ENCODE data around the gene CACHD1.

The CACHD1 gene

DNA sequence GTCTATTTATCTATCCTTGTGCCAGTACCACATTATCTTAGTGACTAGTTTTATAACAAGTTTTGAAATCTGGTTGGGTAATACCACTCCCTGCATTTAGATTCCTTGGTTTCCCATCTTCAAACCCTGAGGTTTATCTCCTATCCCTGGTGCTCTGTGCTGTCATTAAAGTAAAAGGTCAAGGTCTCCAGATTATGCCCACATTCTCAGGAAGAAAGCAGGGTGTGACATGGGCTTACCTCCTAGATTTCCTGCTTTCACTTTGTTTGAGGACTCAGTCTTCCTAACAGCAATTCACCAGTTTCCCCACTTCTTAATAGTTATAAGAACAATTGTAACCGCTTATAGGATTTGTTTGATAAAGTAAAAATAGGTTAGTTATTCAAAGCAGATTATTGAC lies 86.0 kb downstream of the CACHD1 start:
- no peak for DNase-seq

DNA sequence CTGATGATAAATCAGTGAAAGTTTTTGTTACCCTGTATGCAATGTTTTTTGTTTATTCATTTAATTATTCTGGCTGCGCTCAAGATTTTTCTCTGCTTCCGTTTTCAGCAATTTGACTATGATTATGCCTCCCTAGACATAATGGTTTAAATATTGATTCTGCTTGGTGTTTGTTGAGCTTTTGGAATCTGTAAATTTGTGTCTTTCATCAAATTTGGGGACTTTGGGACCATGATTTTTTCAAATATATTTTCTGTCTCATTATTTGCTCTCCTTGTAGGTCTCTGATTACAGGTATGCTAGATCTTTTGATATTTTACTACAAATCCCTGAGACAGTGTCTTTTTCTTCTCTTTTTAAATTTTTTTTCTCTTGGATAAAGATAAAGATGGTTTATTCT lies 92.1 kb downstream of the CACHD1 start:
- no peak for DNase-seq

DNA sequence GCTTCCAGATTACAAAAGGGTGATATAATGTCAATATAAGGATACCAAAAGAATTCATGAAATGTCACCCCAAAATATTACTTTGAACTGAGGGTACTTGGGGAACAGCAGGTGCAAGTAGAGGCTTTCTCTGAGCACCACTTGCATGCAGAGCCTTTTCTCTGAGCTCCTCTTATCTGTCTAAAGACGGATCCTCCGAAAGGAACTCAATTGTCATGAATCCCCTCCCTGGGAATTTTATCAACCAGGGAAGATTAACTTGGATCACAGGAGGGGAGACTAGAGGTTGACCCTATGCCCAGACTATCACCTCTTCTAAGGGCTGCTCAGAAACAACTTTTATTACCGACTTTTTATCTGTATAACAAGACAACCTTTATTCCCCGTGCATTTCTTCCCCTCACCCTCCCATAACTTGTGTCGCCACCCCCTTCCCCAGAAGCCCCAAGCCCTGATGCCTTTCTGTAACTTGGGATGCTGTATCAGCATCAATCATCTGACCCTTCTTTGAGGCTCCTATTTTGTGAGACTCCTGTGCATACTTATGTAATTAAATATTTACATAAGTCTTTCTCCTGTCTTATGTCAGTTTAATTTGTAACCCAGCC lies 94.1 kb downstream of the CACHD1 start:
- DNase-seq = no peak

DNA sequence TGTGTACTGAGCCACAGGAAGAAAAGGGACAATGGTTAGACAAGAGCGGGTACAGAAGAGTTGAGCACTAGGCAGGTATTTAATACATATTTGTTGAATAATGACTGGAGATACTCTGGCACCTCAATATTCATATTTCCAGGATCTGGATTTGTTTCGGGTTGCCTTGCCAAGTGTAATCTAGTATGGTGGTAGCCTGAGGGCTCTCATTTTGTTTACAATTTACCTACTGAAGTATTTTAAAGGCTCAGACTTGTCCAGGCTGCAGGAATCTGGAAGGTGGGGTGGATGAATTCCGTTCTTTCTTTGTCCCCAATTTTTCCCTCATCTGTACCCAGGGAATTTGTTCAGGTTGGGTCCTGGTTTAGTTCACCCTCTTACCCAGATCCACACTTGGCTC lies 95.0 kb downstream of the CACHD1 start:
- DNase-seq = no peak

DNA sequence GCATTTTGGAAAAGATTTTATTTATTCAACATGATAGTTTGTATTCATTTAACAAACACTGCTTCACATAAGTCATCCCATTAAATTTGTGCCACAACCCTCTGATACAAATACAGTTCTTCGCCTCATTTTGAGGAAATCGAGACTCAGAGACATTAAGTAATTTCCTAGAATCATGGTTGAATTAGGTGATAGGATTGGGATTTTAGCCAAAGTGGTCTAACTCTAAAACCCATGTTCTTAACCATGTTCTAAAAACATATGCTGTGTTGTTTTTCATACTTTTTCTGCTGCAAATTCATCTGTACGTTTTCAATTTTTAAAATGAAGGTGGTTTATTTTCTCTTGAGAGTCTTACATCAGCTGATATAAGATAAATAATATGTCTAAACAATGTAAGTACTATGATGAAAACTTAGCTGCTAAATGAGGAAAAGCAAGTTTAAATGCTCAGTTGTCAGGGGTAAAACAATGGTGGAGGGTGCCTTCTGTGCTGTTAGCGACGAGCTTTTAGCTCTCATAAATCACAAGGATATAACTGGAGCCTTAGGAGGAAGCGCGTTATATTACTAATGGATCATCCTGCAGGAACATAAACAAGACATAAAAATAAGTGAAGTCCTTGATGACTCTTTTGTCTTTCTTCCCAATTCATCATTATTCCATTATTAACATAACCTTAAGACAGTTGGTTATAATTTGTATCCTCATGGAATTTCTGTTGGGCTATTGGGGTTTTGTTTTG lies 97.7 kb downstream of the CACHD1 start:
- no peak for DNase-seq

DNA sequence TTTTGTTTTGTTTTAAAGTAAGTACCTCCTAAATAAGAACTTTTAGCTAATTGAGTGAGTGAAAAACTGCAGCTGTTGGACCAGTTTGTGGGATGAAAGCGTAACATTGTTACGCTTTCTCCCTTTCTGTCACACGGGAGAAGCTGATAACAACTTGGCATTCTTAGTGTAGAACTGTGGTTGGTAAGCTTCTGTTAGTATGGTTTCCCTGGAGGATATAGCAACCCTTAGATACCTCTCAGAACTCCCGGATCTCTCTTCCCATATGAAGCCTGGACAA lies 98.2 kb downstream of the CACHD1 start:
- no peak for DNase-seq

DNA sequence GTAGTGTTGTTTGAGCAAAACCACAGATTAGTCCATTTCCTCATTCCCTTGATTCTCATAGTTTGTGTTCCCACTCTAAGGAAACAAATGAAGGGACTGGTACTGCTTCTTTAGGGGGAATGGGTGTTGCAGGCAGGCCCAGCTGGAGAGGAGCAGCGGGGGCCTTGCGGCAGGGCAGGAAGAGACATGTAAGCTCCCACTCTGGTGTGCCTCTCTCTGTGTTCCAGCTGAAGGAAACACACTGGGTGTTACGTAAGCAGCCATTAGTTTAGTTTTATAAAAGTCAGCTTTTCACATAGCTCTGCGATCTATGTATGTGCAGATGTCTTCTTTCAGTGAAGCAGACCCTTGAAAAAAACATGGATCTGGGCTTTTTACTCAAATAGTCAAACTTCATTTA lies 99.5 kb downstream of the CACHD1 start:
- no peak for DNase-seq

DNA sequence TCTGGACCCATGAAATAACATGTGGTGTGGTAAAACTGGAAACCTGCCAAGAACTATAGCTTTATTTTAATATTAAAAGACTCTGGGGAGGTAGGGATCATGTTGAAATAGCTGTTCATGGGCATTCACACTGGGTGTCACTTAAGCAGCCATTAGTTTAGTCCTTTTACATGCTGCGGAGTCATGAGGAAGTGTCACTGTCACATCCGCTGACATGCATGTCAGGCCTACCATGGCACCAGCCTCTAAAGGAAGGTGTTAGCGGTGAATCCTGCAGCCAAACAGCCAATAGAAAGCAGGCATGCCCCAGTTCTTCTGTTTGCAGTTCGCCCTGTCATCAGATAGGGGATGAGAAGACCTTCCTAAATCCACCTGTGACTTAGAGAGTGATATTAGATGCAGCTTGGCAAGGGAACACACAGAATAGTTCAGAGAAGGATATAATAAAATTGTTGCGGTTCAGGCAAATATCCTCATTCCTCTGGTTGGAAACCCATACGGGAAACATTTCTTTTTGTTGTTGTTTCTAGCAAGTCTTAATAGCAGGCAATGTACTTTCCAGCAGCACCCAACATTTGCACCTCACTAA lies 100.4 kb downstream of the CACHD1 start:
- no peak for DNase-seq

DNA sequence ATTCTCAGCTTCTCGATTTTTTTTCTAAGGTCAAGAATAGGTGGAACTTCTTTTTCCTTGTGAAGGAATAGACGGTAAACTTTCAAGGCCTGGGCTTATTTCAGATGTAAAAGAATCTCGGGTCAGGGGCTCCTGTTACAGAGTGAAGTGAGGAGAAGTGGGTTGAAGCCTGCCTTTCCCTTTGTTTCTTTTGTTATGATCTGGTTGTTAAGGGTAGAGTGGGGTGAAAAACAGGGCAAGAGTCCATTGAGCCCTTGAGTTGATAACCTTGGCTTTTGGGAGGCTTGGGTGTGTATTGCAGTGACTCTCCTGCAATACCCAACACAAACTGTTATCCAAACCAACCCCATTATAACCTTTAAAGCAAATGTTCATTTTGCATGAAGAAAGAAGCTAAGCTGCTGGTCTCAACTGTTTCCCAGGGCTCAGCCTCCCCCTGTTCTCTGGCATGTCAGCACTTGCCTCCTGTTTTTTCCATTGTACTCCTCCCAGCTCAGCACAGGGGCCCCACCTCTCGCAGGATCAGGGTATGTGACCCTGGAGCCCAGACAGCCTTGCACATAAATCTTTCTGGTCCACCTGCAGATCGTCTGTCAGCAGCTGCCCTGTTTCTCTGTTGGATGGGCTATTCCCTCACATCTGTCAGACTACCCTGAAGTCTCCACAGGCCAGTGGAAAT lies 102.4 kb downstream of the CACHD1 start:
- no peak for DNase-seq

DNA sequence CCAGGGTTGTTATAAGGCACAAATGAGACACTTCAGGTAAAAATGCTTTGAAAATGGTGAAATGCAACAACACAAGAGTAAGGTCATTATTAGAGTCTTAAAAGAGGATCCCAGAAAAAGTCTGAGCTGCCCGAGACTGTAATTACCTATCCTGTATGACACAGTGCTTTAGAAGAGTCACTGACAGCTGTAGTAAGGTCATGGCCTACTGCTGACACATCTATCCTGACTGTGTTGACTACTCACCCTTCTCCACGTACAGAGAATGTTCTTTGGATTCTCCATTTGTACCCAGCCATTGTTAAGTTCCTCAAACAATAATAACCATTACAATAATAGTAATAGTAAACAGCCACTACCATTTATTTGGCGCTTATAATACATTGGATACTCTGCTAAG lies 104.4 kb downstream of the CACHD1 start:
- no peak for DNase-seq

DNA sequence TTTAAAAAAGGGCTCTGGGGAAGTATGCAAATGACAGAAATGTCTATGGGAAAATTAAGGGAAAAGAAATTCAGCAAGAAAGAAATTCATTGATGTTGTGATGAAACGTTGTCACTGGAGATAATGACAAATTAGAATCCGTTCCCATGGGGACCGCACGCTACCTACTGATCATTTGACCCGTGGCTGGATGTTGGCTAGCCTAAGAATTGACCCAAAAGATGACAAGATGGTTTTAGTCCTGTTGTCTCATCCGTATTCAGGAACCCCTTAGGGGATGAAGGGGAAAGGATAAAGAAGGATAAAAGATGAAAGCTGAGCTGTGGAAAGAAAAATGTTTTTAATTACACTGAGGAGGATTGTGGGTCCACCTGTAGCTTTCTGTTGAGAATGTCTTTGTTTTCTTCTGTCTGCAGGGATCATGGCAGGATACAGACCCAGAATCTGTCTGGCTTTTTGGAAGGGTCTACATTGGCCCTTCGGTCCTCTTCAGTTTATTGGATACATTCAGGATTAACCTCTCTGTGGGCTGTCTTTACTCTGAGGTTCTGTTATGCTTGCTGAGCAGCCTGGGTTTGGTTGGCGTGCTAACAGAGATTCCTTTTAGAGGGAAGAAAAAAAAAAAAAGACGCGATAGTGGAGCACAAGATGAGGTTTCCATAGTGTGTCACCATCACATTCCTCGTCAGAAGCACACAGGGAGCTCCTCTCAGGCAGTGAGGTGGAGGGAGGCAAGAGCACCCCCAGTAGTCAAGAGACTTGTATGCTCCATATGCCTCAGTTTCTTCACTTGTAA lies 106.2 kb downstream of the CACHD1 start:
- no peak for DNase-seq

DNA sequence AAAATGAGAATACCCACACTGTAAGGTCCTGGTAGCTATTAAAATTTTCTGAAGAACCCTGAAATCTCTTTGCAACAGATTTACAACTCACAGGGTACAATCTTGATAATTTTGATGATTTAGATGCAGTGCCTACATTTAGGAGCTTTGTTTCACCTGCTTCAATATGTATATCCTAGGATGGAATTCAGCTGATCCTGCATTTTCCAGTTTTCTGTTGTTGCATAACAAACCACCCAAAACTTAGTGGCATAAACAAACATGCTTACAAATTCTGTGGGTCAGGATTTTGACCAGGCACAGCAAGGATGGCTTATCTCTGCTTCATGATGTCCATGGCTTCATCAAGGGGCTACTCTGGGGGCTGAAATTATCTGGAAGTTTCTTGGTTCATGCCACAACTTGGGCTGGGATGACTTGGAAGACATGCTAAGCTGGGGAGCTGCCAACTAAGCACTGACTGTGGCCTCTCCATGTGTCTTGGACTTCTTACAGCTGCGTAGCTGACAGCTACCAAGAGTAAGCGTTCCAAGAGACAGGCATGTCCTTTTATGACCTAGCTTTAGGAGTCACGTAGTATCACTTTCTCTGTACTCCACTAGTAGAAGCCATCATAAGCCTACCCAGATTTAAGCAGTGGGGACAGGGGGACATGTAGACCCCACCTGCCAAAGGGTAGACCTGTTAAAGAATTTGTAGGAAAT lies 108.5 kb downstream of the CACHD1 start:
- DNase-seq = no peak

DNA sequence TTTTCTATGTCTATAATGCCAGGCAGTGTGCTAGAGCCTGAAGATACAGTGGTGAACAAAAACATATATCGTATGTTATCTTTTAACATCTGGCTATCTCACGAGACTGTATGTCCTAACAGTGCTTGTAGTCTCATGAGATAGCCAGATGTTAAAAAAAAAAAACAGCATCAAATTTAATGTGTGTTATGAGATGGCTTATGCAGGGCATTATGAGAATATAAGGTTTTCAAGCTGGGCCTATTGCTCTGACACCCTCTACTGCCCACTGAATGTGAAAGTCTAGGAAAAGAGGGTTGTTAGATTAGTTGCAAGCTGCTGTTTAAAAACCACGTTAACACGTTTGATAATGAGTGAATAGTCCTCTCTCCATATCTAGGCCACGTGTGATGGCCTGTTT lies 109.8 kb downstream of the CACHD1 start:
- no peak for DNase-seq

DNA sequence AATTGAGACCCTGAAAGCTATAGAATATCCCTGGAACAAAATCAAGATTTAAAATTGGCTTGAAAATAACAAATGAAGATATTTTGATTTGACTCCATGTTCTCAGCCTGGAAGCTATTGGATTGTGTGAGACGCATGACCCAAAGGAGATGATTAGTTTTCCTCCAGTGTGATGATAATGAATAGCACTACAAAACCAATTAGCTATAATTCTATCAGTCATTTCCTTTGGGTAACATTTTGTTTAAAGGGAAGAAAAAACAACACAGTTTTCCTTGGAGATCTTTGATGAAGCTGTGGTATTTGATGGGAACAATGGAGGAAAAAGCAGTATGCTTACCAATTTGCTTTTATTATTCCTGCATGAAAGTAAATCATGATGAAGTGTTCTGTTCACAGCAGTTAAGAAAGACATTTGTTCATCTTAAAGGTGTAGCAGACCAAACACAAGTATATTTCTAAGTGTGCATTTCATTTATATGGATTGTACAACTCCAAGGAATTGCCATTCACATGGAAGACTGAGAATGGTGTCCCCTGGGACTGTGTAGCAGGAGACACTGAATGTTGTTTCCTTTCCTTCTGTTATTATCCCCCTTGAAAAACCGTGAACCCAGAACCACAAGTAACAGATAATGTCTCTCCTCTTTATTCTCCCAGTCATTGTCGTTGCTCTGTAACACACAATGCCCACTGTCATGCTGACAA lies 111.4 kb downstream of the CACHD1 start:
- no peak for DNase-seq

DNA sequence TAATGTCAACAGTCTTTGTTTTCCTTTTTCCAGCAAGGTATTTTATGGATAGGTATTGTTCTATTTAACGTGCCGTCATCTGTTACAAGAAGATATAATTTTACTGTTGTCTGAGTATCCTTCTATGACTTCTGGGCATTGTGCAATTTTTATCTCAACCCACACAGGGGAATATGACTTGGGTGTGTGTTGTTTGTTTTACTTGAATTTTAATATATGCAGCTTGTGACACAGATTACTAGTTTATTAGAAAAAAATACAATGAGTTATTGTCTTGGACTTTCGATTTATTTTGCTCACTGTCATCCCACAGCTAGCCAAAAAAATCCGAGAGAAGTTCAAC lies 111.9 kb downstream of the CACHD1 start:
- no peak for DNase-seq

DNA sequence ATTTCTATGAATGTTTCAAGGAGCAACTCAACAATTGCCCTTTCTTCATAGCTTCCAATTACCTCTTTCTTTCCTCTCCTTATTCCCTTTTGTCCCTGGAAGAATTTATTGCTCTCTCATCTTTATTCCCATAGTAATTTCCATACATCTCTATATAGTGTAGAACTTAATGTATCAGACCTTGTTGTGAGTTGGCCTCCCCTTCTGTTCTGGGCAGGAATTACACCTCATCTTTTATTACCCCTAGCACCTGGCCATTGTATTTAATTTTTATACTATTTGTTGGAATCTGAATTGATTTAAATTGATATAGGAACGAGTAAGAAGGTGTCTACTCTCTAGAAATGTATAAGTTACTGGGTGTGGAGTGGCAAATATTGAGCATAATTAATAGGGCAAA lies 114.5 kb downstream of the CACHD1 start:
- DNase-seq = no peak

DNA sequence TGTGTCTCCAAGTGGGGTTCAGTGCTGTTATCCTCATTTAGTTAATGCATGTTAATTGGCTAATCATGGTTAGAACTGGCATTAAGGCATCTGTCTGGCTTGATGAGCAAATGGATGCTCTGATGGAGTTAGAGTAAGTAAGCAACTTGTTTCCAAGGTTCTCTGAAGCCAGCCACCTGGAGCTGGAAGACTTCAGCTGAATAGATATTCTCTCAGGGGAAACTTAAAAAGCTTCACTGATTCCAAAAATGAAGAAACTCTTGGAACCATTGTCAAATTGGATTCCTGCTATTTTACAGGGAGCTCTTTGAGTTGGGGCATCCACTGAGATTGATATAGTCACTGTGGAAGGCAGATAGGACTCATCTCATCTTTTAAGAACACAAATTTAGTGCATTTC lies 118.9 kb downstream of the CACHD1 start:
- DNase-seq = no peak

DNA sequence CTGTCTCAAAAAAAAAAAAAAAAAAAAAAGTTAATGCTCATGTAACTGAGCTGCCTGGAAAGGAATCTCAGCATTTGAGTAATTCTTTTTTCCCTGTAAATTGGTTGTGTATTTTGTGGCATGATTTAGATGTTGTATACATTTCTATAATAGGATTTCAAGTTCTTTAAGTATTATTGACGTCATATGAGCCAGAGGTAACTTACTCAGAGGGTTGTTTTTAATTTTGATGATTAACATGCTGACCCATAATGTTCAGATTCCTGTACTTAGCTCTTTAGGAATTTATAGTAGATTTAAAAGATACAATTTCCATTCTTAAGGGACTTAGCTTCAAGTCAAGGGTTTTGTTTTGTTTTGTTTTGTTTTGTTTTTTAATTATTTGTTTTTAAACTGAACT lies 120.4 kb downstream of the CACHD1 start:
- DNase-seq = no peak

DNA sequence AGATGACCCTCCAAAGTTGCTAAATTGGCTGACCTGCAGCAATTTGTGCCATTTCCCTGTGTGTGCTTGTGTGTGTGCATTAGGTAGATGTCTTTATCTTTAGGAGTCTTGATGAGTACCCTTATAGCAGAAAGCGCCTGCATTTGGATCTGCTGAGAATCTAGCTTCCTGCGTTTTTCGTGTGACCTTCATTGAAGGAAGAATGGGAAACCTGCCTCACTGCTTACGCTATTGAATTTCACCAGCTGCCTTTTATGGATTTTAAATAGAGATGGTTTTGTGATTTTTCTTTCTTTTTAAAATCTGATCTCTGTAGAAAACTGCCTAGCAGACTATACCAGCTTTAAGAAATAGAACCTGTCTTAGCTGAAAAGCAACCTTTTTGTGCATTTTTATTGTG lies 124.5 kb downstream of the CACHD1 start:
- DNase-seq = no peak

DNA sequence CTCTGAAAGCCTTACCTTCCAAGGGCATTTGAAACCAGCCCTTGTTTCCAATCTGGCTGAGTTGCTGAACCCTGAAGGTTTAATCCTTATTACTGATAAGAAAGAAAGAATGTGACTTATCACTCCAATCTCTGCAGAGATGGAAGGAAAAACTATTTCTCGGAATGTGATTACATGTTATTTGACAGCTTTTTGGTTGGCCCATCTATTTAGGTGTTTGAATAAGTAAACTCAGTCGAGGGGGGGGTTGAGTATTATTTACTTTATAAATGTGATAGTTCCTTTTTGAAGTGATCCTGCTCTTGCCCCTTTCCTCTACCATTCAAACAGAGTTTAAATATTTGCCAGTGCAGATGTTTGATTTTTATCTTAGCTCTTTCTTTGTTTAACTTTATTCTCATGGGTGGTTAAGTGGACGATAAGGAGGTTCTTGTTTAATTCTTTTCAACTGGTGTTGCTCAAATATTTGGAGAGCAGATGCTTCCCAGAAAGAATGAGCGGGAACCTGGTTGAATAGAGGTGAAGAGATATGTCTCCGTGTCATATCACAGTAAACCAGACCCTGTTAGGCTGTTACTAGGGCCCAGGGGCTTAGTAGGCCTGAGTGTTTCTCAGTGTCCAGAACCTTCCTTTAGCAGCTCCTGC lies 126.1 kb downstream of the CACHD1 start:
- no peak for DNase-seq

DNA sequence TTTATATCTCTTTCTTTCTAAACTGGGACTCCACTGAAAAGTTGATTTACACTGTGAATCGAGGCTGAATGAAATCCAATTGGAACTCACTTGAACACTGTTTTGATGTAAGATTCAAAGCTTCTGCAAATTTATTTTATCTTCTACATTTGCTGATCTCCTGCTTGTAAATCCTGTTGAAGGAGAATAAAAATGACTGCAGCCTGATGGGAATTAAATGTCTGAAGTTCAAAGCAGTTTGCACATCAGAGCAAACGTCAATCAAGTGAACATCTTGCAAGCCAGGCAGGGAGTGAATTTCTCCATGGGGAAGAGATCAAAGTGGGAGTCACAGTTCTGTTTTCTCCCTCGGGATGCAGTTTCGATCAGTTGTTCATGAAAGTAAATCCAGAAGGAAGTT lies 127.2 kb downstream of the CACHD1 start:
- no peak for DNase-seq

DNA sequence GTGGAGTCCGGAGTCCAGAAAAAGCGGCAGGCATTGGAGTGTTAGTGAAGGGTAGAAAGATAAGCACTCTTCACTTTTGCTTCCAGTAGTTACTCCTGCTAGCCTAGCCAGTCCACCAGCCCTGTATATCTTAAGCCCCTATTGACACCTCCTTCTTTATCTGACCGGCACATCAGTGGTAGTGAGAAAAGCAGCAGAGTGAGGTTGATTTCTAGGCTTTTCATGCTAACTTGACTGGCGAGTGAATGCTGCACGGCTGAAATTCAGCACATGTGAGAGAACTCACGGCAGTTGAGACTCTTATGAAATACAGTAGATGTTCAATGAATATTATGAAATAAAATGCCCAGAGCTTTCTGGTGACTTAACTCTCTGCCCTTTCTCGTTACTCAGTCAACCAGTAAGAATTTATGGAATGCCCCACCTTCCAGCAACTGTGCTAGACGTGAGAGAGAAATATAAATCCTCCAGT lies 128.2 kb downstream of the CACHD1 start:
- DNase-seq = no peak

Data from activated CD4-positive, alpha-beta T cell treated with anti-CD3 and anti-CD28 coated beads, Interleukin-2, amount 50 U/mL, for 4 hours (primary cell).